ENCODE data around the gene SPEG. TPM values are rescaled to one million over a fixed set of nuclear protein-coding genes. Genes with fewer than 3 reads are reported as not detected.
A peak's percentile ranks its signal among the peaks of the same experiment; 100 is the strongest.

The SPEG gene
- total and polyA plus RNA-seq, 10 donors = 0.74 to 8.2 (median 3.7) TPM

- TF ChIP-seq CTCF (IDR thresholded peaks at IDR 0.05 in 8 of 11, conservative IDR thresholded peaks at IDR 0.05 in 3 of 11) (peak in 7 of 11 experiments; percentile 9 to 42 (median 25)), POLR2AphosphoS5 (IDR thresholded peaks at IDR 0.05) (no peak)
- Histone ChIP-seq H3K9me3 (no peaks in the 10 kb centered on the region), H3K4me3 (no peak overlapping the region), H3K27ac (no peak overlapping the region), H3K4me1 (peaks cover 6 to 28% (median 18%) of the 10 kb centered on the region in 6 donors), H3K36me3 (no peaks in the 10 kb centered on the region), H3K27me3 (replicated peaks in 1 of 7) (peaks cover 6 to 100% (median 65%) of the 10 kb centered on the region in 7 donors)
- intact Hi-C loops (cut with DNase I; ENCODE audit: low total_unique reads) = no loop called here
- DNase-seq = peak; percentile 73
- 11 to 16% (median 12%) methylated on average over 12 to 14 of the region's 14 CpGs for WGBS, 5 donors
Observed at GRCh38 chr2:219521066-219521880, 86.6 kb downstream of the SPEG start.

GRCh38 chr2:219522111-219523030 is 87.7 kb downstream of the SPEG start:
- Histone ChIP-seq H3K4me1 (peaks cover 6 to 28% (median 18%) of the 10 kb centered on the region in 6 donors), H3K27me3 (replicated peaks in 1 of 7) (peaks cover 6 to 100% (median 62%) of the 10 kb centered on the region in 7 donors), H3K9me3 (no peaks in the 10 kb centered on the region), H3K27ac (no peak overlapping the region), H3K36me3 (no peaks in the 10 kb centered on the region), H3K4me3 (peak overlapping the region in 3 of 8 donors; percentile 3 to 47 (median 8))
- intact Hi-C loops (cut with DNase I; ENCODE audit: low total_unique reads) = no loop called here
- TF ChIP-seq CTCF (IDR thresholded peaks at IDR 0.05 in 8 of 11, conservative IDR thresholded peaks at IDR 0.05 in 3 of 11) = no peak
- no peak for TF ChIP-seq POLR2AphosphoS5 (IDR thresholded peaks at IDR 0.05)
- no peak for TF ChIP-seq POLR2A (IDR thresholded peaks at IDR 0.05)
- 3 to 7% (median 4%) methylated on average over 35 to 70 of the region's 70 CpGs for WGBS, 5 donors
- DNase-seq = no peak

- Histone ChIP-seq H3K27me3 (replicated peaks in 1 of 7) (peaks cover 6 to 100% (median 68%) of the 10 kb centered on the region in 7 donors), H3K36me3 (no peaks in the 10 kb centered on the region), H3K9me3 (no peaks in the 10 kb centered on the region), H3K27ac (no peak overlapping the region), H3K4me3 (peak overlapping the region in 3 of 8 donors; percentile 3 to 47 (median 8)), H3K4me1 (peaks cover 6 to 28% (median 17%) of the 10 kb centered on the region in 6 donors)
- TF ChIP-seq POLR2A (IDR thresholded peaks at IDR 0.05) = no peak
- no peak for TF ChIP-seq CTCF (IDR thresholded peaks at IDR 0.05 in 8 of 11, conservative IDR thresholded peaks at IDR 0.05 in 3 of 11)
- TF ChIP-seq POLR2AphosphoS5 (IDR thresholded peaks at IDR 0.05) = no peak
- DNase-seq = no peak
- intact Hi-C loops (cut with DNase I; ENCODE audit: low total_unique reads) = no loop called here
- WGBS, 5 donors = 12 to 20% (median 15%) methylated on average over 12 to 24 of the region's 24 CpGs
Observed at GRCh38 chr2:219523031-219523671, 88.5 kb downstream of the SPEG start.
